ENCODE data around the gene GTF2A1.
"Not testable (repeated sequence)": the region's sequence is repeated elsewhere in the genome, so short reads cannot be mapped to it uniquely, and the experiment has no call there.

- TF ChIP-seq ZNF274 (IDR thresholded peaks at IDR 0.05; ENCODE audit: low read depth, low read length); SUZ12 (IDR thresholded peaks at IDR 0.05; ENCODE audit: extremely low read depth, insufficient read depth, insufficient read length); YY1 (IDR thresholded peaks at IDR 0.05; ENCODE audit: insufficient read depth, insufficient read length): not testable (repeated sequence)
Measured at GRCh38 chr14:81223788-81224187, 3.0 kb upstream of the GTF2A1 start.

All from NT2/D1 (cell line).